C4-2B (cell line): ENCODE data around the gene C10orf90.

Experiments used
- H3K27ac ChIP-seq: fragments of 450-650 bp; 2 replicates; pipeline ENCODE4 v1.5.1; 2017
- CTCF ChIP-seq: fragments of 450-650 bp; conservative IDR thresholded peaks from 2 replicates; pipeline ENCODE4 v1.5.1; 2017; ENCODE audit warnings: mild to moderate bottlenecking
- ZFX ChIP-seq: fragments of 450-650 bp; IDR thresholded peaks from 2 replicates; pipeline ENCODE4 v1.6.1; 2017

The C10orf90 gene

GRCh38 chr10:126618466-126618865 lies 52.0 kb downstream of the C10orf90 start:
- TF ChIP-seq CTCF (no peak), ZFX (no peak)
- no peak overlapping the region for H3K27ac ChIP-seq

DNA sequence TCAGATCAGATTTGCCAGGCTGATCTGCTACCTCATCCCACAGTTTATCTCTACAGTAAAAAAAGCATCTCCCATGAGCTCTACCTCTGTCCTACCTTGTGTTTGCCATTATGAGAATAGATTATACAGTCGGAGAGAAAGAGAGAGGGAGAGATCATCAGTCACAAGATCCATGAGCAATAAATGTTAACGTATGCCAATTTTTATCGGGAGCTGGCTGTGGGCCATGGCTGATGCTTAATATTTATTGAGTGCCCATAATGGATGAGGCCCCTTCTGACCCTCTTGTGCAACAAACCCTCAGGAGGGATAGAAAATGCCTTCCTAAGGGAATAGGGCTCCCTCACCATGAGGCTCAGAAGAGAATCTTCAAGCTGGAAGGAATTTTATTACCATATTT lies 52.8 kb downstream of the C10orf90 start:
- H3K27ac ChIP-seq: no peak overlapping the region
- no peak for TF ChIP-seq ZFX
- no peak for TF ChIP-seq CTCF

GRCh38 chr10:126617208-126617607 lies 53.3 kb downstream of the C10orf90 start:
- TF ChIP-seq CTCF: no peak
- TF ChIP-seq ZFX: no peak
- H3K27ac ChIP-seq: no peak overlapping the region

DNA sequence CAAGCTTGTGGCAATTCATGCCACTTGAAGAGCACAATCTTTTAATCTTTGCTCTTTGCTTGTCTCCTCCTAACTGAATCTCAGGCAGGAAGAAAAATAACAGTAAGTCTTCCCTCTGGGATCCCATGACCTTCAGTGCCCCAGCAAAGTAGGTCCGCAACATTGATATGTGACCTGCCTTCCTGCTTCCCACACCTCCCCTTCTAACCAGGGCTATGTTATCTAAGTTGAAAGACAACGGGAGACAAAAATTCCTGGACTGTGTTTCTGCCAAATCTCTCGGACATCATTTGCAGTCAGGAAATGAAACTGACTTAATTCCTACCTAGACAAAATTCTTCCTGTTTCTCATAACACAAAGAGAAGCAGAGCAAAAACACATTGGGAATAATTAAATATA lies 53.8 kb downstream of the C10orf90 start:
- TF ChIP-seq CTCF (no peak), ZFX (no peak)
- H3K27ac ChIP-seq: no peak overlapping the region

DNA sequence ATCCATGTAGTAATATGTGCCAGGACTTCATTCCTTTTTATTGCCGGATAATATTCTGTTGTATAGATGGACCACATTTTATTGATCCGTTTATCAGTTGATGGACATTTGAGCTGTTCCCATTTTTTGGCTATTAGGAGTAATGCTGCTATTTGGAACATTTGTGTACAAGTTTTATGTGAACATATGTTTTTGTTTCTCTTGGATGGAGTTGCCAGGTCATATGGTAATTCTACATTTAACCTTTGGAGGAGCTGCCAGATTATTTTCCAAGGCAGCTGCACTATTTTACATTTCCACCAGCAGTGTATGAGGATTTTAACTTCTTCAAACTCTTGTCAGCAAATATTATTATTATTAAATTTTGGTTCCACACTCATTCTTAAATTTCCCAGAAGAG lies 59.2 kb downstream of the C10orf90 start:
- no peak overlapping the region for H3K27ac ChIP-seq
- TF ChIP-seq CTCF: no peak
- TF ChIP-seq ZFX: no peak

DNA sequence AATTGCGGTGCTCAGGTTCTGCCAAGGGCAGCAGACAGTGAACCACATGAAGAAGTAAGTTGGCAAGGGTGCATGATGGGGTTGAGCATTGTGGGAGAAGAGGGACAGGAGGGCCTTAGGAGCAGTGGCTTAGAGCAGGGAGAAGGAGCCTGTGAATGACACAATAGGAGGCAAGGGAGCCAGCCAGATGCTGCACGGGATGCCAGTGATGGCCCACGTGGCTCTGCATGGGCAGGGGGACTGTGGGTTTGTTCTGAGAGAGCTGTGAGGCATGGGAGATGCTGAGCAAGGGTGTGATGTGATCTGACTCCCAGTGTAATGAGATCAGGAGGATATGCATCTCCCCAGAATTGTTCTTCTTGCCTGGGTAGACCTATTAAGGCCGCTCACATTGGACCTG lies 60.9 kb downstream of the C10orf90 start:
- TF ChIP-seq CTCF (no peak), ZFX (no peak)
- H3K27ac ChIP-seq: no peak overlapping the region

- TF ChIP-seq CTCF (no peak), ZFX (no peak)
Measured at GRCh38 chr10:126599949-126600682, 70.4 kb downstream of the C10orf90 start.

More at GRCh38 chr10:126599949-126600682, 70.4 kb downstream of the C10orf90 start:
- H3K27ac ChIP-seq: no peak overlapping the region
